HepG2 (cell line): ENCODE measurements around the gene SH3BGRL2. TPM values are rescaled to one million over a fixed set of nuclear protein-coding genes. Genes with fewer than 3 reads are reported as not detected.
A peak's percentile ranks its signal among the peaks of the same experiment; 100 is the strongest.

Experiments
- BORCS8-MEF2B ChIP-seq: sonication (generic); formaldehyde crosslinking; IDR thresholded peaks from 2 replicates; pipeline ENCODE4 v1.8.0; 2022; ENCODE audit warnings: mild to moderate bottlenecking, missing genetic modification reagents
- FOXK1 ChIP-seq: sonication (generic); formaldehyde crosslinking; IDR thresholded peaks from 2 replicates; pipeline ENCODE4 v1.4.0; 2020; ENCODE audit warnings: low read depth, missing genetic modification reagents, borderline replicate concordance
- HNRNPLL ChIP-seq: fragments of 200-400 bp; formaldehyde crosslinking; IDR thresholded peaks from 2 replicates; pipeline ENCODE4 v1.6.1; 2017; ENCODE audit warnings: mild to moderate bottlenecking, low read depth, low read length; ENCODE audit not compliant: poor library complexity, severe bottlenecking
- KLF12 ChIP-seq: sonication (generic); formaldehyde crosslinking; IDR thresholded peaks from 2 replicates; pipeline ENCODE4 v1.4.0; 2020; ENCODE audit warnings: missing genetic modification reagents, borderline replicate concordance
- NCOA2 ChIP-seq: sonication (generic); formaldehyde crosslinking; IDR thresholded peaks from 2 replicates; pipeline ENCODE4 v1.8.0; 2022; ENCODE audit warnings: inconsistent platforms
- PITX1 ChIP-seq: sonication (generic); formaldehyde crosslinking; IDR thresholded peaks from 2 replicates; pipeline ENCODE4 v1.5.1; 2020; ENCODE audit warnings: mild to moderate bottlenecking, missing genetic modification reagents
- ZNF503 ChIP-seq: sonication (generic); formaldehyde crosslinking; IDR thresholded peaks from 2 replicates; pipeline ENCODE4 v1.4.0; 2020; ENCODE audit warnings: missing genetic modification reagents
- ZNF546 ChIP-seq: sonication (generic); formaldehyde crosslinking; conservative IDR thresholded peaks from 2 replicates; pipeline ENCODE4 v1.8.1; 2023; ENCODE audit warnings: mild to moderate bottlenecking, missing genetic modification reagents
- ZNF598 ChIP-seq: sonication (generic); formaldehyde crosslinking; IDR thresholded peaks from 2 replicates; pipeline ENCODE4 v1.5.1; 2020; ENCODE audit warnings: mild to moderate bottlenecking, missing genetic modification reagents, borderline replicate concordance
- ZNF644 ChIP-seq: IDR thresholded peaks from 2 replicates; pipeline ENCODE4 v1.6.1; 2016; ENCODE audit warnings: low read depth
- ZNF816 ChIP-seq: sonication (generic); formaldehyde crosslinking; IDR thresholded peaks from 2 replicates; pipeline ENCODE4 v1.8.0; 2022; ENCODE audit warnings: missing genetic modification reagents, mild to moderate bottlenecking, borderline replicate concordance
- ZNF891 ChIP-seq: sonication (generic); formaldehyde crosslinking; IDR thresholded peaks from 2 replicates; pipeline ENCODE4 v1.5.0; 2020; ENCODE audit warnings: mild to moderate bottlenecking, missing genetic modification reagents
- ZSCAN21 ChIP-seq: sonication (generic); formaldehyde crosslinking; IDR thresholded peaks from 2 replicates; pipeline ENCODE4 v1.8.0; 2022; ENCODE audit warnings: mild to moderate bottlenecking, missing genetic modification reagents, moderate library complexity, borderline replicate concordance
- polyA plus RNA-seq, 8 experiments: library from polyadenylated mRNA; depleted of rRNA in 3 of 8; stranded (reverse) in 7 of 8; unstranded in 1 of 8; fragments of >200 nt; fragmentation: Illumina TruSeq in 4 of 8; extraction: Trizol in 4 of 8; gene quantifications; 2 replicates each; pipeline versions ENCODE4 v1.2.1 to v1.2.3, GENCODE V29; 2011 to 2016; ENCODE audit warnings: low read depth in 4 of 8, missing spikeins in 1 of 8, mixed read lengths in 1 of 8; ENCODE audit not compliant: insufficient read depth in 1 of 8
- total RNA-seq, 5 experiments: library from RNA; depleted of rRNA; stranded (reverse); fragments of >200 nt; fragmentation: Illumina TruSeq; extraction: Trizol; gene quantifications; 2 replicates each; pipeline ENCODE4 v1.2.3, GENCODE V29; 2016; ENCODE audit warnings: low read depth in 1 of 5

The SH3BGRL2 gene
- total and polyA plus RNA-seq, 2 of the 13 experiments (the other 11 are each of a cell fraction or from before 2014, with no cell fraction given): 10.9 to 28.8 TPM

GRCh38 chr6:79608334-79609224 lies 22.6 kb upstream of the SH3BGRL2 start (continued):
- TF ChIP-seq BORCS8-MEF2B (CRISPR knock-in tag) (no peak), ZNF816 (CRISPR knock-in tag) (no peak), NCOA2 (peak; percentile 73), ZNF598 (CRISPR knock-in tag) (no peak), PITX1 (peak; percentile 95), ZNF644 (CRISPR knock-in tag) (peak; percentile 61), ZSCAN21 (CRISPR knock-in tag) (peak; percentile 37; the same call in 1 of the 2 replicates), FOXK1 (CRISPR knock-in tag) (no peak), KLF12 (peak; percentile 49; the same call in 1 of the 2 replicates), ZNF503 (peak; percentile 66; the same call in 1 of the 2 replicates), ZNF891 (no peak), ZNF546 (CRISPR knock-in tag) (no peak), HNRNPLL (no peak)
